Fibroblast of skin of right biceps (primary cell): ENCODE measurements around the gene TARM1.
"Not testable (repeated sequence)": the region's sequence is repeated elsewhere in the genome, so short reads cannot be mapped to it uniquely, and the experiment has no call there.

ENCODE experiments used
- DNase-seq: peaks from one replicate; pipeline ENCODE4 v3.0.0-alpha.2; 2013

TARM1 gene

DNA sequence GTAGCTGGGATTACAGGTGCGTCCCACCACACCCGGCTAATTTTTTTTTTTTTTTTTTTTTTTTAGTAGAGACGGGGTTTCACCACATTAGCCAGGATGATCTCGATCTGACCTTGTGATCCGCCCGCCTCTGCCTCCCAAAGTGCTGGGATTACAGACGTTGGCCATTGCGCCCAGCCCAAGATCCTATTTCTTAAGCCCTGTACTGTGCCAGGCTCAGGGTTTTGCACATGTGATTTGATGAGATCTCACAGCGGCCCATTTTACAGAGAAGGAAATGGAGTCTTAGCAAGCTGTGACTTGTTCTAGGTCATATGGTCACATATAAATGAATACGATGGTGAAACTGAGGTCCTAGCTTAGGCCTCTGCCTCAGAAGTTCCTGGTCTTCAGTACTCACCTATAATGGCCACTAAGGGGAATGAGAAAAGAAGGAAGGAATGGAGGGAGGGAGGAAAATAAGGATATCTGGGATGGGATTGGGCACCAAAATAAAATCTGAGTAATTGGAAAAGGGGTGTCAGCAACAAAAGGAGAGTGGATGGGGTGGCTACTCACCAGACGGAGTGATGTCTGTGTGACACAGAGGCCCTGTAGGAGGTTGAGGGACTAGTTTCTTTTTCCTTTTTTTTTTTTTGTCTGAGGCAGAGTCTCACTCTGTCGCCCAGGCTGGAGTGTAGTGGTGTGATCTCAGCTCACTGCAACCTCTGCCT, 18.2 kb upstream of the TARM1 start:
- no peak for DNase-seq

DNA sequence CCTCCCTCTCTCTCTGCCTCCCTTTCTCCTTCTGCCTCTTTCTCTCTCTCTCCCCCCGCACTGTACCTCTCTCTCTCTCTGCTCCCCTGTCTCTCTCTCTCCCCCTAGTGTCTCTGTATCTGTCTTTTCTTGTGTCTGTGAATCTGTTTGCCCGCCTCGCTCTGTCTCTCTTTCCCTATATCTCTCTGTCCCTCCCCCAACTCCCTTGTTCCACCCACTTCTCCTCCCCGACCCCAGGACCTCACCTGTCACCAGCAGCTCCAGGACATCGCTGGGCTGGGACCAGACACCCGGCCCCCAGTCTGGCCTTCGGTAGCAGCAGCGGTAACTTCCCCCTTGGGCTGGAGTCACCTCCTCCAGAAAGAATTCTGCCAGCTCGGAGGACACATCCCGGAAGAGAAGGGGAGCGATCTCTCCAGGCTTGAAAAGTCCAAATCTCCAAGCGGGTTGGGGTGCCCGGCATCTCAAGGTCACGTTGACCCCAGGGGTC, 15.5 kb upstream of the TARM1 start:
- peak; percentile 60 for DNase-seq

DNA sequence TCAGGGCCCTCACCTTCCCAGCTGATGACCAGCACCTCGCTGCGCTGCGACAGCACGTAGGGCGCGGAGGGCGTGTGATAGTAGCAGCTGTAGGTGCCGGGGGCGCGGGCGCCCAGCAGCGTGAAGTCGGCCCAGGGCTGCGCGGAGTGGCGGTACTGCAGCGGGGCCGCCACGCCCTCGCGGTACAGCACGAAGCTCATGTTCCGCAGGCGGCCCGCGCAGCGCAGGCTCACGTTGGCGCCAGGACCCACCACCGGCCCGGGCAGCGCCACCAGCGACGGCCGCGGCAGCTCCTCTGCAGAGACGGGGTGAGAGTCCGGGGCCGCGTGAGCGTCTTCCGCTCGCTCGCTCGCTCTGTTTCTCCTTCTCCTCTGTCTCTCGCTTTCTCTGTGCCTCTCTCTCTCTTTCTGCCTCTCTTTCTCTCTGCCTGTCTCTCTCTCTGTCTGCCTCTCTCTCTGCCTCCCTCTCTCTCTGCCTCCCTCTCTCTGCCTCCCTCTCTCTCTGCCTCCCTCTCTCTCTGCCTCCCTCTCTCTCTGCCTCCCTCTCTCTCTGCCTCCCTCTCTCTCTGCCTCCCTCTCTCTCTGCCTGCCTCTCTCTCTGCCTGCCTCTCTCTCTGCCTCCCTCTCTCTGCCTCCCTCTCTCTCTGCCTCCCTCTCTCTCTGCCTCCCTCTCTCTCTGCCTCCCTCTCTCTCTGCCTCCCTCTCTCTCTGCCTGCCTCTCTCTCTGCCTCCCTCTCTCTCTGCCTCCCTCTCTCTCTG, 14.9 kb upstream of the TARM1 start:
- peak; percentile 58 for DNase-seq

DNA sequence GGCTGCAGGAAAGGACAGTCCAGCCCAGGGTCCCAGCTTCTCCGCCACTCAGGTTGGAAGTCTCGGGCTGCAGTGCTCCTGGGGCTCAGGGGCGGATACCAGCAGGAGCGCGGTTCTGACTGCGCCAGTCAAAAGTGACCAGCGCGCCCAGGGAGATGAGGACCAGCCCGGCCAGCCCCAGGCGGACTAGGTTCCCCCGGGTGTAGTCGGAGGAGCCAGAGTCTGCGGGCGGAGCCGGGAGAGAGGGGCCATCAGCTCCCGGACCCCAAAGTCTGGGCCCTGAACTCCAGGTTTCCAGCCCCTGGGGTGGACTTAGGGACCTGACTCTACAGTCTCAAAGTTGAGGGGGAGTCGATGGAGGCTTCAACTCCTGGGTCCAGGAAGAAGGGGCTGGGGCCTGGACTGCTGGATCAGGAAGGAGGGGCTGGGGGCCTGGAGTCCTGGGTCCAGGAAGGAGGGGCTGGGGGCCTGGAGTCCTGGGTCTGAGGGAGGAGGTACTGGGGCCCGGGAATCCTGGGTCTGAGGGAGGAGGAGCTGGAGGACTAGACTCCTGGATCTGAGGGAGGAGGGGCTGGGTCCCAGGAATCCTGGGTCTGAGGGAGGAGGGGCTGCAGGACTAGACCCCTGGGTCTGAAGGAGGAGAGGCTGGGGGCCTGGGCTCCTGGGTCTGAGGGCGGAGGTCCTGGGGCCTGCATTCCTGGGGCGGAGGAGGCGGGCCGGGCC, 14.1 kb upstream of the TARM1 start:
- no peak for DNase-seq

DNA sequence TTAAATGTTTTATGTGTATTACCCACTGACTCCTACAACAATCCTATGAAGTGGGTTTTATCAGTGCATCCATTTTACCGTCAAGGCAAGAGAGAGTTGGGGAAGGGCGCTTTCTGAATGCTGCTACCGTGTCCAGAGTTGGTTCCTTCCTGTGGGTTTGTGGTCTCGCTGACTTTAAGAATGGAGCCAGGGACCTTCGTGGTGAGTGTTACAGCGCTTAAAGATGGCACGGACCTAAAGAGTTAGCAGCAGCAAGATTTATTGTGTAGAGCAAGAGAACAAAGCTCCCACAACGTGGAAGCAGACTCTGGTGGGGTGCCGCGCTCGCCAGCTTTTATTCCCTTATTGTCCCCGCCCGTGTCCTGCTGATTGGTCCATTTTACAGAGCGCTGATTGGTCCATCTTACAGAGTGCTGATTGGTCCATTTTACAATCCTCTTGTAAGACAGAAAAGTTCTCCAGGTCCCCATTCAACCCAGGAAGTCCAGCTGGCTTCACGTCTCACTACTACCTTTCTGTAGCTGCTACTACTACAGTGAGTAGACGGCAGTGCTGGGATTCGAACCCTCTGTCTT, 13.3 kb upstream of the TARM1 start:
- no peak for DNase-seq

DNA sequence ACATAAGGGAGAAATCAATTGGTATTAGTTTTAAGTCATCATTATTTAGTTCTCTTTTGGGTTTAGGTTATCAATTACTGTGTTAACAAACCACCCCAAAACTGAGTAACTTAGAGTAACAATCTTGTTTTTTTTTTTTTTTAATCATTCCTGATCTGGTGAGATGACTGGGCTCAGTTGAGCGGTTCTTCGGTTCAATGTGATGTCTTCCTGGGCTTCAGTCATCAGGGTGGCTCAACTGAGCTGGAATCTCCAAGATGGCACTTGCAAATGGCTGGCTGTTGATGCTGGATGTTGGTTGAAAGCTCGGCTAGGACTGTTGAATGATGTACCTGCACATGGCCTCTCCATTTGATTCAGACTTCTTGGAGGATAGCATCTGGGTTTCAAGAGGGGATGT, 3.2 kb upstream of the TARM1 start:
- DNase-seq = no peak

DNA sequence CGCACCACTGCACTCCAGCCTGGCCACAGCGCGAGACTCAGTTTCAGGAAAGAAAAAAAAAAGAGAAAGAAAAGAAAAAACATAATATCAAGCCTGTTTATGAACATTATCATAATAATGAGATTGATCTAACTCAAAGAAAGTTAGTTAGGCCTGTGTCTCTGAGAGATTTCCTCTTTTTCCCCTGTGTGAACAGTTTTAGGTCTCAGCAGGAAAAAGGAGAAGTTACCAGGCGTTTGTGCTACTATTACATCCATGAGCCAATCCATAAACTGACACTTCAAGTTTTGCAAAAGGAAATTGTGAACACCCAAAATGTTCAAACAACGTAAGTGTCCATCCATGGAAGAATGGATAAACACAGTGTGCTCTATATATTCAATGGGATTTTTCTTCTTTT, 3.8 kb downstream of the TARM1 start:
- DNase-seq = no peak

DNA sequence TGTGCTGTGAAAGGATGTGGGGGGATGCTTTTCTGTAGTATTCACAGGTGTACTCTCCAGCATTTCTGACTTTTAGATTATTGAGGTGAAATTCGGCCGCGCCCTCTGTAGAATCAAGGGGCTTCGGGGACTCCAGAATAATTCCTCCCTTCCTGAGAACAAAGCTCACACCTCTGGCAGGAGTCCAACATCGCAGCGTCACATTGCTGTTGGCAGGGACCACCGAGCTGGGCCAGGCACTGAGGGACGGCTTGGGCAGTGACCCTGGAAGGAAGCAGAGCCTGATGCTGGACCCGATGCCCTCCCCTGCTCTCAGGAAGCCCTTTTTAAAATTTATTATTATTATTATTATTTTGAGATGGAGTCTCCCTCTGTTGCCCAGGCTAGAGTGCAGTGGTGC, 6.3 kb downstream of the TARM1 start:
- no peak for DNase-seq

DNA sequence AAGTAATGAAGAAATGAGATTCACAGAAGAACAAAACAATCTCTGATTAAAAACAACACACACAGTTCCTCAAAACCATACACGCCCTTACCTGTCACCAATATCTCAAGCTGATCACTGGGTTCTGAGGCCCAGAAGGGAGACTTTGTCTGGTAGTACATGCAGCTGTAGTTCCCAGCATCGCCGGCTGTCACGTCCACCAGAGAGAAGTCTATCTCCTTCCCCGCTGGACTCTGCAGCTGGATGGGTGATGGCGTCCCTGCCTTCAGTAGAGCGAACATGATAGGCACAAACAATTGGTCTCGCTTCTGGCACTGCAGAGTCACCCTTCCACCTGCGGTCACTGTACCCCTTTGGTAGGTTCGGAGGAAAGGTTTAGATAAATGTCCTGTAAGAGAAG, 7.3 kb downstream of the TARM1 start:
- no peak for DNase-seq

DNA sequence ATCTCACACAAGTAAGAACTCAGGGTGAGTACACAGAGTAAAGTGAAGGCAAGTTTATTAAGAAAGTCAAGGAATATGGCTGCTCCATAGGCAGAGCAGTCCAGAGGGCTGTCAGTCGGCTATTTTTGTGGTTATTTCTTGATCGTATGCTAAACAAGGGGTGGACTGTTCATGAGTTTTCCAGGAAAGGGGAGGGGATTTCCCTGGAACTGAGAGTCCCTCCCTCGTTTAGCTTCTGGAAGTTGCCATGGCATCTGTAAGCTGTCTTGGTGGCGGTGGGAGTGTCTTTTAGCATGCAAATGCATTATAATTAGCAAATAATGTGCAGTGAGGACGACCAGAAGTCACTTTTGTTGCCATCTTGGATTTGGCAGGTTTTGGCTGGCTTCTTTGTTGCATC, 11.7 kb downstream of the TARM1 start:
- DNase-seq = no peak

DNA sequence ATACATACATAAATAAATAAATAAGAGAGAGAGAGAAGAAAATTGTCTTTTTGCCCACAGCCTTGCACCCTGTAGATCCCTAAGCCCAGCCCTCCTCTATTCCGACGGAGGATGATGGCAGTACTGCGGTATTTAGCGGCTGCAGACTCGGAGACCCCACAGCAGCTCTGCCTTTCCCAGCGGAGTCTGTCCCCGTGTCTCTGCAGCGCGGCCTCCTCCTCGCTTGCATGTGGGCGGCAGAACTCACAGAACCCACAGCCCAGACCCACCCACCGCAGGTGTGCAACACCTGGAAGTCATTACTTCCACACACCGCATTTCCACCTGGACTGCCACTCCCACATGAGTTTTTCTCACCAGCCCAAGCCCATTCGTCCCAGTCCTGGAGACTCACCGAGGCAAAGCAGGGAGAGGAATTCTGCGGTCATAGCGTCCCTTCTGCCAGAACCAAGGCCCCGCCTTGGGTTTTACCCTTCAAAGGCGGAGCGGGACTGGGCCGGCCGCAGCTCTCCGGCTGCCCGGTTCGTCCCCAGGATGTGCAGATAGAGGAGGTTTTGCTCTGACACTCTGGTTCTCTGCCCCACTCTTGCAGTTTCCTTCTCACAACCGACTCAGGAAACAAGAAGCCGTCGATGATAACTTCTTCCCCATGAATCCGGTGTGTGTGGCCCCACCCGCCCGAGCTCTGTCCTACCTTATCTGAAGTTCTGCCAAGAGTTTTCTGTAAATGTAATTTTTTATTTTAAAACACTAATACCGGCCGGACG, 17.6 kb downstream of the TARM1 start, which contains the start of gene VSTM1:
VSTM1 (minus strand) TSS at position 548 of the 767 bp plus-strand sequence; CDS start at position 428, 120 bp downstream.
- no peak for DNase-seq

DNA sequence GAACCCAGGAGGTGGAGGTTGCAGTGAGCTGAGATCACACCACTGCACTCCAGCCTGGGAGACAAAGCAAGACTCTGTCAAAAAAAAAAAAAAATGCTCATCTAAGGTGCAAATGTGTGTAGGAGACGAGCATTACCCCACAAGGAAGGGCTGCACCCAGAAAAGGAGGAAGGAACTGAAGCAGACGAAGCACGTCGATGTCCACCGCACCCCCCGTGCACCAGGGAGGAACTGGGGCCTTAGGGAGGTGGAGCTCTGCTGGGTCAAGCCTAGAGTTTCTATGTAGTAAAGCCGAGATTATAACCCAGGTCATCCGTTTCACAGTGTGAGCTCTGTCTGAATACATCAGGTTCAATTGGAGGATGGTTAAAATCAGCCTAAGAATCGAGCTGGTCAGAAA, 18.5 kb downstream of the TARM1 start:
- no peak for DNase-seq

DNA sequence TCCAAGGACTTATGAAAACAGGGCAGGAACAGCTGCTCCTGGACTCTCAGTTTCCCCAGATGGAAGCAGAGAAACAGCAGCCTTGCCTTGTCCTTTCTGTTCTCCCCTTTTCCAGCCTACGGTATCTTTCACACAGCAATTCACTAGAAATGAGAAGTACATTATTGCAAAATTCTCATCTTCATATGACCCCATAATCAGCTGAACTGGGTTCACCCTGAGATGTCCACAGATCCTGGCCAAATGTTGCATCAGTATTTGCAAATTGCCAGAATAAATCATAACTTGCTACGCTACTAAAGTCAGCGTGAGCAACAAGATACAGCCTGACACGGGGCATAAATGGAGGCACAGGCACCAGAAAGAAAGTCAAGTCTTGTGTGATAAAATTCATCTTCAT, 33.5 kb downstream of the TARM1 start:
- no peak for DNase-seq

DNA sequence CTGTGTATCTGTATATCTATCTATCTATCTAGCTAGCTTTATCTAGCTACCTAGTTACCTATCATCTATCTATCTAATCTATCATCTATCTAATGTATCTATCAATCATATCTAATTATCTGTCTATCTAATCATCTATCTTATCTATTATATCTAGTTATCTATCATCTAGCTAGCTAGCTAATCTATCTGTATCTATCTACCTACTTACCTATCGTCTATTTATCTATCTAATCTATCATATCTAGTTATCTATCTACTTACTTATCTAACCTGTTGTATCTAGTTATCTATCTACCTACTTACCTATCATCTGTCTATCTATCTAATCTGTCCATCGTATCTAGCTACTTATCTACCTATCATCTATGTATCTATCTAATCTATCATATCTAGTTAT, 35.4 kb downstream of the TARM1 start:
- no peak for DNase-seq

DNA sequence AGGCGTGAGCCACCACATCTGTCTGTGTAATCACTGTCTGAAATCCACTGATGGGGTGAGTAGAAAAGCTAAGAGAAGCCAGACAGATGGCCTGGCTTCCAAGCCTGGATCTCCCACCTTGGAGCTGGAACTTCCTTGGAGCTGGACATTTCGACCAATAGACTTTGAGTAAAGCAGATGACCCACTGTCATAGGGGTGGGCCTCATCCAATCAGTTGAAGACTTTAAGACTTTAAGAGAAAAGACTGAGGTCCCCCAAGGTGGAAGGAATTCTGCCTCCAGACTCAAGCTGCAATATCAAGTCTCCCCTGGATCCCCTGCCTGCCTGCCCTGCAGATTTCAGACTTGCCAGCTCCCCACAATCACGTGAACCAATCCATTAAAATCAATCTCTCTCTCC, 38.2 kb downstream of the TARM1 start:
- no peak for DNase-seq

DNA sequence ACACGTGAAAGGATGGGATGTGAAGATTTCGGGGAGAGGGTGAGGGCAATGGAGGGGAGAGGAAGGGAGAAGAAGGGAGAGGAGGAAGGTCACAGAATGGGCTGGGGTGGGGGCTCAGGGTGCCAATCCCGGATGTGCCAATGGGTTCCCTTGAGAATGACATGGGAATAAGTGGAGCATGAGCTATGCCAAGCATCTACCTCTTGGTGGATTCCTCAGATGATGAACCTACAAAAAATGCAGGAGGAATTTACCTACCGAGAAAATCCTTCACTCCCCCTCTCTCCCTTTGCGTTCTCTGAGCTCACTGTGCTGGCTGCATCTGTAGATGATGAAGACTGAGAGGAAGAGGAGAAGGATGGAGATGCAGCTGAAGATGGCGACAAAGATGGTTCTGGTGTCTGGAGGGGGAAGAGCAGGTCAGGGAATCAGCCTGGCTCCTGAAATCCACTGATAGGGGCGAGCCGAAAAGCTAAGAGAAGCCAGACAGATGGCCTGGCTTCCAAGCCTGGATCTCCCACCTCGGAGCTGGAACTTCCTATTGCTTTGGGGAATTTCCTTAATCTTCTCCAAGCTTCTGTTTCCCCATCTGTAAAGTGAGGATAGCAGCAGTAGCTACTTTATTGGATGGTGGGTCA, 39.1 kb downstream of the TARM1 start:
- DNase-seq = no peak

DNA sequence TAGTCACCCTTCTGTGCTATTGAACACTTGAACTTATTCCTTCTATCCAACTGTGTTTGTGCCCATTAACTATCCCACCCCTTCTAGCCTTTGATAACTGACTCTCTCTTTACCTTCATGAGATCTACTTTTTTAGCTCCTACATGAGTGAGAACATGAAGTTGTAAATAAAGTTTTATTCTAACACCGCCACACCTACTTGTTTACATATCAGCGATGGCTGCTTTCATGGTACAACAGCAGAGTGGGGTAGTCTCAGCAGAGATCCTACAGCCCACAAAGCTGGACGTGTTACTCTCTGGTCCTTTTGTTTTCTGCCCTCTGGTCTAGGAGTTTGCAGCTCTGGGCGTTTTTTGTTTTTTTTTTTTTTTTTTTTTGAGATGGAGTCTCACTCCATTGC, 41.2 kb downstream of the TARM1 start:
- DNase-seq = no peak

DNA sequence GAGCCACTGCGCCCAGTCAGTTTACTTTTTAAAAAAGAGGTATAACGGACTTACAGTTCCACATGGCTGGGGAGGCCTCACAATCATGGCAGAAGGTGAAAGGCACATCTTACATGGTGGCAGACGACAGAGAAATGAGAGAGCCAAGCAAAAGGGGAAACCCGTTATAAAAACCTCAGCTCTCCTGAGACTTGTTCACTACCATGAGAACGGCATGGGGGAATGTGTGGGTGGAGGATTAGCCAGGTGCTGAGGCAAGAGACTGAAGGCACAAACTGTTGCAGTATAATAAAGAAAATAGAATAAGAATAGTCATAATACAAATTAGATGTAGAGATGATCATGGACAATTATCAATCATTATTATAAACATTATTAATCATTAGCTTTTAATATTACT, 44.6 kb downstream of the TARM1 start:
- not testable (repeated sequence) for DNase-seq

DNA sequence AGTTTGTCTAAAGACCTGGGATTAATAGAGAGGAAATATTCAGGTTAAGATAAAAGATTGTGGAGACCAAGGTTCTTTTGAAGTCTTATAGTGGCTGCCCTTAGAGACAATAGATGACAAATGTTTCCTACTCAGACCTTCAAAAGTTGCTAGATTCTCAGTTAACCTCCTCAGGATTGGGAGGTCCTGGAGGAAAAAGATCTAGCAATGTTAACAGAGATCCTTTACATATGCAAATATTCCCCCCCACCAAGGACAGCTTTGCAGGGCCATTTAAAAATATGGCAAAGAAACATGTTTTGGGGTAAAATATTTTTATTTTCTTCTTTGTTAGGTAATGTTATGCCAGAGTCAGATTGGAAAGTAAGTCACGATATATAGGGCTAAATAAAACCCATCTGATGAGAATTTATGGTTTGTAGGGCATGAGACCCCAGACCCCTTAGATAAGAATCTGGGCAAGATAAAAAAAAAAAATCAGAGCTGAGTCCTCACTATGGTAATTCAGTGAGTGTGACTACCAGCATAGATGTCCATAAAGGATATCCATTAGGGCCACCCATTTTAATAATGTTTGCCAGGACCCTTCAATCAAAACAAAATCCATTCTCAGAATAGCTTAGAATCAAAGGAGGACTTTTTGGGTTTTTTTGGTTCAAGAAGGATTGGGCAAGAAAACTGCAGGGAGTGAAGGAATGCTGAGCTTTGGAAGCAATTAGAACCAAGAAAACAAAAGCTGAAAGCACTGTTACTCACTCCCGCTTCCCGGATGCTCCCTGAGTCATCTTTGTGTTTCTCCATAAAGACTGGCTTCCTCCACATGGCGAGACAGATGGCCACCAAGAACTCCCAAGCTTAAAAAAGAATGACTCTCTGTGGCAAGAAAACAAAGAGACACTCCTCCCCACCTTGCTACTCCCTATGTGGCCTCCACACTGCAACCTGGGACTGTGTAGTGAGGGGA, 45.7 kb downstream of the TARM1 start:
- peak; percentile 91 for DNase-seq

DNA sequence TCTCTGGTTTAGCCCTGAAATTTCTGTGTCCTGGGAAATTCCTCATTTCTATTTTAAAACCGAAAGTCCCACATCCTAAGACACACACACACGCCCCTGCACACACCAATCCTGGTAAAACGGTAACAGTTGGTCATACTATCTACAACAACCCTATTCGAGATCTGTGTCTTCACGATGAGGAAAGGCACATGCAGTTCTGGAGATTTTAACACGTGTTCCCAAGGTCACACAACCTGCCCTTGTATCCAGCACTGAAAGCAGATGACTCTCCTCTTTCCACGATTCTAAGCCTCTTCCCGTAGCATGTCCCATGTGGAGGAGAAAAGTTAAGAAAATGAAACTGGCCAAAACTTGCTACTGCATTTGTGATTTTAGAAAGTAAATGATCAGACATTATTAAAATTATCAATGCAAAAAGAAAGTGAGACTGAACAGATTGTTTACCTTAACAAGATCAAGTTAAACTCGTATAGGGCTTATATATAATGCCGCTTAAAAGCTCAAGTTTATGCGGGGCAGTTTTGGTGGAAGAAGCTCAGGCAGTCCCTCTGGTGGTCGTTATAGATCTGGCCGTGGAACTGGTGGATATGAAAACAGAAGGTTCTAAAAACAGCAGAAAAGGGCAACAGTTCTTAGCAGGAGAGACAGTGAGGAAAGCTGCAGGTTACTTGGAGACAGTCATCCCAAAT, 50.1 kb downstream of the TARM1 start:
- DNase-seq = peak; percentile 21
